ENCODE data around the gene IMPA2.

Gene IMPA2

DNA sequence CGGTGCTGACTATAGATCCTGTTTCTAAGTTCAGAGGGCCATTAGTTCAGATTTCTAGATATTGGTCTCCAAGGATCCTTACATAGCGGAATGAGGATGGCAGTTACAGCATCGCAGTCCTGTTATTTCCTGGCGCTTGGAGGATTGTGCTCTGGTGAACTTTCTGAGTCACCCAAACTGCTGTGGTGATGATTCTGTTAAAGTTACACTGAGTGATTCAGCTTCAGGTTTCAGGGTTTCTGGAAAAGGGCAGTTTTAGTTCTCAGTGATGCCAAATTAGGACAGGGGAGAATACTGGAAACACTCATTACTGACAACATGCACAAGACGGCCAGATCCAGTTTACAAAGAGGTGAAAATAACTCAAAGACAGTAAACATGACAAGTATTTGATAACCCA is 60.3 kb downstream of the IMPA2 start:
- TF ChIP-seq Cebpa-rat (IDR thresholded peaks at IDR 0.05): no peak
- no peak overlapping the region for H3K27ac ChIP-seq

DNA sequence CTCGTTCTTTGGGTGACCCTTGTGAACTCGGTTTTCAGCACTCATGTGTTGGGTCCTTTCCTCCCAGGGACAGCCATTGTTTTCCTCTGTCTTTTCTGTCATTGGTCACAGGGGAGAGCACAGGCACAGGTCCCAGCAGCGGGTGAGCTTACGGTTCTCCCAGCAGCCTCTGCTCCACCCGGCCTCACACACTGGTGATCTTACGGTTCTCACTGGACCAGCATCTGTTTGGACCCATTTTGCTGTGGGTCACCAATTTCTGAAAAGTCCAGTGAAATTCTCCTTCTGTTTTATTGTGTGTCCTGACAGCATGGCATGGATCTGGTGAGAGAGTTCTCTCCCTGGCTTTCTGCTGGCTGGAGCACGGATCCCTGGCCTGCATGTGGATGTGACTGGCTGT is 62.5 kb downstream of the IMPA2 start:
- Histone ChIP-seq H3K27ac (no peak overlapping the region), H3K4me2 (no peak overlapping the region), H3K4me1 (peaks cover 4% of the 10 kb centered on the region; the same call in 1 of the 2 replicates), H3K9ac (no peak overlapping the region), H3K36me3 (no peaks in the 10 kb centered on the region), H3K4me3 (no peak overlapping the region), H3K27me3 (peaks cover under 1% of the 10 kb centered on the region; the same call in 1 of the 2 replicates), H4K20me1 (no peaks in the 10 kb centered on the region), H3K9me3 (no peaks in the 10 kb centered on the region)
- TF ChIP-seq Cebpa-rat (IDR thresholded peaks at IDR 0.05): no peak

More for the DNA sequence above, 60.3 kb downstream of the IMPA2 start:
- H3K4me2 ChIP-seq: no peak overlapping the region
- no peak overlapping the region for H3K4me3 ChIP-seq
- H3K4me1 ChIP-seq: peaks cover 9% of the 10 kb centered on the region; the same call in 1 of the 2 replicates
- no peaks in the 10 kb centered on the region for H4K20me1 ChIP-seq
- H3K27me3 ChIP-seq: peaks cover 10% of the 10 kb centered on the region
- H3K36me3 ChIP-seq: no peaks in the 10 kb centered on the region
- H3K9ac ChIP-seq: no peak overlapping the region
- no peaks in the 10 kb centered on the region for H3K9me3 ChIP-seq

DNA sequence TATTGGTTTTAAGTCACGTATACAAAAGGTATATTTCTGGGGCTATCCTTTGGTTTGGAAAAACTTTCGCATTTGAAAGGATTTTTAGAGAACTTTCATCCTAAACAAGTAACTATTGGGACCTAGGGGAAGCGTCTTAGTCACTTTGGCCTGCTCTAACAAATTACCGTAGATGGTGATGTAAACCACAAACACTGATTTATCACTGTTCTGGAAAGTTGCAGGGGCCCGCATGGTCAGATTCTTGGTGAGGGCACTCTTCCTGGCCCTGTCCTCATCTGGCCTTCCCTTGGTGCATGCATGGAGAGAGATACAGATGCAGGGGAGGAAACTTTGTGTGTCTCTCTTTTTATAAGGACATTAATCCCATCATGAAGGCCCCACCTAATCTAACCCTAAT is 63.3 kb downstream of the IMPA2 start:
- Histone ChIP-seq H3K27me3 (no peaks in the 10 kb centered on the region), H3K27ac (no peak overlapping the region), H4K20me1 (no peaks in the 10 kb centered on the region), H3K4me3 (no peak overlapping the region), H3K9me3 (no peaks in the 10 kb centered on the region), H3K36me3 (no peaks in the 10 kb centered on the region), H3K4me2 (no peak overlapping the region), H3K9ac (no peak overlapping the region), H3K4me1 (0 out of 2 replicates have a peak, but pooled peaks cover under 1% of the 10 kb centered on the region)
- TF ChIP-seq Cebpa-rat (IDR thresholded peaks at IDR 0.05): no peak

DNA sequence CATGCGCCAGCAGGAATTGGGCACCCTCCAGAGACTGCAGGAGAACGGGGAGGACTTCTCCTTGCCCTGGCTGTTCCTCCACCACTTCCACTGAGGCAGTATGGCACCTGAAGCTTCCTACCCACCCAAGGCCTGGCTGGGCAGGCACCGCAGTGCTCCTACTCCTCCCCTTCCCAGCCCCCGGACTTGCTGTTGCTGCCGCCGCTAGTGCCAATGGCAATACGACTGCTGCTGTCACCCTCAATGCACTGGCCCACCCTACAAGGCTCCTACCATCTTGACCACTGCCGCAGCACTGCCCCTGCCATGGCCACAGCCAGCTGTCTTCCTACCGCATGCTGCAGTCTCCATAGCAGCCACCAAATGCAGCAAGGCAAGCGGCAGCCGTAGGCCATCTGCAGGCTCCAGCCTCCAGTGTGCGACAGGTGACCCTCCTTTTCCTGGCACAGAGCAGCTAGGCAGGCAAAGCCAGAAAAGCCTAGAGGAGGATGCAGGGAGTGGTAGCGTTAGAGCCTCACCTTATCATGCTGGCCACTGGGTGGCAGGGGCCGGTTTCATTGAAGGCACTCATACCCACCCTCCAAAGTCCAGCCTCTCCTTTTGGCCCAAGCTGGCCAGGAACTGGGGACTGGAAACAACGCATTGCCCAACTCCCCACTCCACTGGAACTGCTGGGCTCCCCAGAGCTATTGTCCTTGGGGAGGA is 64.9 kb downstream of the IMPA2 start:
- no peaks in the 10 kb centered on the region for H3K27me3 ChIP-seq
- no peaks in the 10 kb centered on the region for H3K36me3 ChIP-seq
- no peak overlapping the region for H3K9ac ChIP-seq
- H3K9me3 ChIP-seq: no peaks in the 10 kb centered on the region
- H3K4me1 ChIP-seq: peaks cover 9% of the 10 kb centered on the region; the same call in 1 of the 2 replicates
- H4K20me1 ChIP-seq: no peaks in the 10 kb centered on the region
- no peak overlapping the region for H3K4me3 ChIP-seq
- H3K4me2 ChIP-seq: no peak overlapping the region
- H3K27ac ChIP-seq: no peak overlapping the region
- TF ChIP-seq Cebpa-rat (IDR thresholded peaks at IDR 0.05): no peak

DNA sequence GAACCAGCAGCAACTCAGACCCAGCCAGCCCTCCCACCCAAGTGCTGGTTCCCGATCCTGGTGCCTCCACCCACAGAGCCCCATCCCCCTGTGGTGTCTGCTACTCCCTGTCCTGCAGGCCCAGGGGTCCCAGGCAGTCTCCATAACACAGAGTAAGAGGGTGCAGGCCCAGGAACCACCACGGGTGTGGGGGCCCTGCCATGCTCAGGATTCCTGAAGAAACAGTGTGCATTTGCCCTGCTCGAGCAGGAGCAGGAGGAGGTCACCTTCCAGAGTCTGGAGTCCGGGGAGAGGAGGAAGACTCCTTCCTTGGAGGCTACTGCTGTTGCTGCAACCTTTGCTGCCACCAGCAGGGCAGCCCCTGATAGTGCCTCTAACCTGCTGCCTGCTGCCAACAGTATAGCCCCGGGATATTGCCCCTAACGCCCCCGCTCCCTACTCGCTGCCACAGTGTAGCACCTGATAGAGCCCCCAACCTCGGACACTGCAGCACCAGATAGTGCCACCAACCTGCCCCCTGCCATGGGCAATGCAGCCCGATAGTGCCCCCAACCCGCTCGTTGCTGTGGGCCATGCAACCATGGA is 65.5 kb downstream of the IMPA2 start:
- no peak overlapping the region for H3K4me2 ChIP-seq
- no peak overlapping the region for H3K4me3 ChIP-seq
- H3K9me3 ChIP-seq: no peaks in the 10 kb centered on the region
- no peaks in the 10 kb centered on the region for H3K36me3 ChIP-seq
- TF ChIP-seq Cebpa-rat (IDR thresholded peaks at IDR 0.05): no peak
- peaks cover 9% of the 10 kb centered on the region; the same call in 1 of the 2 replicates for H3K4me1 ChIP-seq
- no peak overlapping the region for H3K9ac ChIP-seq
- H3K27me3 ChIP-seq: no peaks in the 10 kb centered on the region
- H3K27ac ChIP-seq: no peak overlapping the region
- H4K20me1 ChIP-seq: no peaks in the 10 kb centered on the region

DNA sequence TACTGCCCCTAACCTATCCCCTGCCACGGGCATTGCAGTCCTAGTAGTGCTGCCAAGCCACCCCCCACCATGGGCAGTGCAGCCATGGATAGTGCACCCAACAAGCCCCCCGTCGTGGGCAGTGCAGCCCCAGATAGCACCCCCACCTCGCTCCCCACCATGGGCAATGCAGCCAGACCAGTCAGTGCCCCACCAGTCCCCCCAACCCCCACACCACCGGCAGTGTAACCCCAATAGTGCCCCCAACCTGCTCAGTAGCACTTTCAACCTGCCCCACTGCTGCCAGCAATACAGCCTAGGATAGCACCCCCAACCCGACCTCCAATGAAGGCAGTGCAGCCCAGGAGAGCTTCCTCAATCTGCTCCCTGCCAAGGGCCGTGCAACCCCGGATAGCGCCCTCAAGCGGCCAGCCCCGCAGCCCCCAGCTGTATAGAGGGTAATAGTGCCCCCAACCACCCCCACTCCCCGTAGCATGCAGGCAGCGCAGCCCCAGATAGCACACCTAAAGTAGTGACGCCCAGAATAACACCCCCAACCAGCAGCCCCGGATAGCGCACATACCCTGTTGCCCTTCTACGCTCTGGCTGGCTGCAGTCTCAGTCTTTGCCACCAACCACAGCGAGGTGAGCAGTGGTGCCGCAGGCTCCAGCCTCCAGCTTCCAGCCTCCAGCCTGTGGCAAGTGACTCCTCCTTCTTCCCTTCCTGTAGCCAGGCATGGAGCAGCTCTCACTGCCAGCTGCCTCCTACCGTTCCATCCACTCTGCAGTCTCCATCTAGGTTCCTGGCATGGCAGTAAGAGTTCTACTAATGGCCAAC is 66.9 kb downstream of the IMPA2 start:
- no peak for TF ChIP-seq Cebpa-rat (IDR thresholded peaks at IDR 0.05)
- Histone ChIP-seq H3K9ac (no peak overlapping the region), H3K4me2 (no peak overlapping the region), H3K27ac (no peak overlapping the region), H3K36me3 (no peaks in the 10 kb centered on the region), H4K20me1 (no peaks in the 10 kb centered on the region), H3K4me1 (peaks cover 9% of the 10 kb centered on the region; the same call in 1 of the 2 replicates), H3K27me3 (no peaks in the 10 kb centered on the region), H3K4me3 (no peak overlapping the region), H3K9me3 (no peaks in the 10 kb centered on the region)

DNA sequence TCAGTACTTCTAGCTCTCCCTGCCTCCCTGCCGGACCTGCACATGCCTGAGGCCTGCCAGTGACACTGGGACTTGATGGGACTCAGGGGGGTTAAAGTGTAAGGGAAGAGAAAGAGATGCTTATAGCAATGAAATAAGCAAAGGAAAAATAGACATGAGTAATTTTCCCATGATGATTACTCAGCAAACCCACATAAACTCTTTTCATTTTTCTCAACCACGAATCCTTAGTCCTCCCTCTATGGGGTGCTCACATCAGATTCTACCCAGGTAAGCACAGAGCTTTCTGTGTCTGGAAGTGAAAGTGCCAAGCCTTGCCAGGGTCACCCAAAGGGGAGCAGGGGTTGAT is 67.5 kb downstream of the IMPA2 start:
- no peaks in the 10 kb centered on the region for H4K20me1 ChIP-seq
- no peak overlapping the region for H3K27ac ChIP-seq

DNA sequence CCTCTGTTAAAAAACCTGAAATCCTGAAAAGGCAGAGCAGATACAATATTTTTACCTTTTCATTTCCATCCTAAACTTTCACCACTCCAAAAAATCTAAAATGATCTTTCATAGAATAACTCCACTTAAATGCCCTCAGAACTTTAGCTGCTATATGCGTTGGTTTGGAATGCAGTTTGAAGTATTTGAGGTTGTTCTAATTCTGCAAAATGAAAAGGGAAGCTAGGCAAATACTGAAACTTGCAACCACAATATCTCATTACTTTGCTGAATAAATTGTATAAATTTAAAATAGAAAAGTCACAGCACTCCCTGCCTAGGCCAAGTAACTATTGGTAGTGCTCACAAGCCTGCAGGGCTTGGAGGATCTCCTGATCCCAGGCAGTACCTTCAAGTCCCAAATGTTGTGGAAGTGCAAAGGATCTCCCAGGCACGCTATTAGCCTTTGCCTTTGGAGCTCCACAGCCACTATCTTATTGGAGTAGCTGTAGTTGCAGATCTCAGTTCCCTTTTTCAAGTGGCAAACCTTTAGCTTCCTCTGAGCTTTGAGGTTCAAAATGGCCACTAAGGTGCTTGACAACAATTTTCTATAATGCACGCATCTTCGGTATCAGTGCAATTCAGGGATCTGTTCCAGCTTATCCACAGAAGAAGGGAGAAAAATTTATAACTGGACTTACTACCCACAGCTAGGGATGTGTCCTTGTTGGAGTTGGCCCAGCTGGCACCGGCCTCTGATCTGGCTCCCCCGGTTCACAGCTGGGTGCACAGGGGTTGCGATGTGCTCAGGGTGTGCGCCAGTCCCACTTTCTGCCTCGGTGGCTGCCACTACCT is 68.9 kb downstream of the IMPA2 start:
- H3K27ac ChIP-seq: no peak overlapping the region
- no peaks in the 10 kb centered on the region for H3K27me3 ChIP-seq
- no peak for TF ChIP-seq Cebpa-rat (IDR thresholded peaks at IDR 0.05)
- no peaks in the 10 kb centered on the region for H3K9me3 ChIP-seq
- H4K20me1 ChIP-seq: no peaks in the 10 kb centered on the region
- no peak overlapping the region for H3K4me3 ChIP-seq
- no peak overlapping the region for H3K9ac ChIP-seq
- H3K4me1 ChIP-seq: peaks cover 9% of the 10 kb centered on the region; the same call in 1 of the 2 replicates
- H3K36me3 ChIP-seq: no peaks in the 10 kb centered on the region
- H3K4me2 ChIP-seq: no peak overlapping the region

More for the DNA sequence above, 67.5 kb downstream of the IMPA2 start:
- TF ChIP-seq Cebpa-rat (IDR thresholded peaks at IDR 0.05): no peak
- H3K4me3 ChIP-seq: no peak overlapping the region
- no peaks in the 10 kb centered on the region for H3K27me3 ChIP-seq
- peaks cover 9% of the 10 kb centered on the region; the same call in 1 of the 2 replicates for H3K4me1 ChIP-seq
- no peaks in the 10 kb centered on the region for H3K36me3 ChIP-seq
- no peak overlapping the region for H3K9ac ChIP-seq
- H3K9me3 ChIP-seq: no peaks in the 10 kb centered on the region
- no peak overlapping the region for H3K4me2 ChIP-seq

DNA sequence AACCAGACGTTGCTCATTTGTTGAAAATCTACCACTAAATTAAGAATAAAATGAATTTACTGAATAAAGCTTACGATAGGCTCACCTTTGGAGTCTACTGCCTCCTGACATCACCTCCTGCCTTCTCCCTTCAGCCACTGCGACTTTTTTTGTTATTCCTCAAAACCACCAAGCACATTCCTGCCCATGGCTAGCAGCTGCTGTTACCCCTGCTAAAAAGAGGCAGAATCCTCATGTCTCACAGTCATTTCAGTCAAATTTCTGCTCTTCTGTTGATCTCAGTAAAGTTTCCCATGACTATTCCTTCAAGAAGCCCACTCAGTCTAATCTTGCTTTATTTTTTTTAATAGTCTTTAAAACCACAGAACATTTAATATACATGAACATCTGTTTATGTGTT is 71.6 kb downstream of the IMPA2 start:
- no peaks in the 10 kb centered on the region for H4K20me1 ChIP-seq
- peaks cover 16% of the 10 kb centered on the region for H3K4me1 ChIP-seq
- no peaks in the 10 kb centered on the region for H3K36me3 ChIP-seq
- H3K4me3 ChIP-seq: no peak overlapping the region
- no peaks in the 10 kb centered on the region for H3K27me3 ChIP-seq
- no peak overlapping the region for H3K9ac ChIP-seq
- no peaks in the 10 kb centered on the region for H3K9me3 ChIP-seq
- no peak for TF ChIP-seq Cebpa-rat (IDR thresholded peaks at IDR 0.05)
- no peak overlapping the region for H3K27ac ChIP-seq
- H3K4me2 ChIP-seq: no peak overlapping the region
